ENCODE results near the gene IL32.
A peak's percentile ranks its signal among the peaks of the same experiment; 100 is the strongest.

Gene IL32

GRCh38 chr16:3089717-3090592, 24.5 kb downstream of the IL32 start:
- no peak for DNase-seq (ENCODE audit: low read depth, low spot score)

GRCh38 chr16:3091551-3091950, 26.1 kb downstream of the IL32 start:
- DNase-seq (ENCODE audit: low read depth, low spot score) = no peak

- no peak for DNase-seq (ENCODE audit: low read depth, low spot score)
Measured at GRCh38 chr16:3092501-3092941, 27.1 kb downstream of the IL32 start.

- peak; percentile 76 for DNase-seq (ENCODE audit: low read depth, low spot score)
Measured at GRCh38 chr16:3094289-3095027, 29.0 kb downstream of the IL32 start.

GRCh38 chr16:3095869-3096268, 30.4 kb downstream of the IL32 start:
- DNase-seq (ENCODE audit: low read depth, low spot score) = no peak

GRCh38 chr16:3096362-3096761, 30.9 kb downstream of the IL32 start:
- DNase-seq (ENCODE audit: low read depth, low spot score) = no peak

- DNase-seq (ENCODE audit: low read depth, low spot score) = no peak
Measured at GRCh38 chr16:3097266-3097665, 31.8 kb downstream of the IL32 start.

GRCh38 chr16:3098459-3099394, 33.3 kb downstream of the IL32 start, which contains the start of gene ZSCAN10:
Gene ZSCAN10 (minus strand): TSS chr16:3099294. CDS start chr16:3092937, 6,357 bp downstream.
- DNase-seq (ENCODE audit: low read depth, low spot score) = peak; percentile 78

GRCh38 chr16:3099395-3099731, 33.9 kb downstream of the IL32 start:
- DNase-seq (ENCODE audit: low read depth, low spot score) = no peak

- DNase-seq (ENCODE audit: low read depth, low spot score) = peak; percentile 95
Measured at GRCh38 chr16:3099732-3100499, 34.5 kb downstream of the IL32 start.

GRCh38 chr16:3101018-3101840, 35.8 kb downstream of the IL32 start:
- DNase-seq (ENCODE audit: low read depth, low spot score) = peak; percentile 66

- DNase-seq (ENCODE audit: low read depth, low spot score) = peak; percentile 92
Measured at GRCh38 chr16:3101841-3102470, 36.5 kb downstream of the IL32 start.

GRCh38 chr16:3106205-3106928, 40.9 kb downstream of the IL32 start:
- DNase-seq (ENCODE audit: low read depth, low spot score) = peak; percentile 92

GRCh38 chr16:3112058-3112880, 46.8 kb downstream of the IL32 start, which contains the start of gene ZNF205:
Gene ZNF205 (plus strand): TSS chr16:3112586. CDS start chr16:3113431, 845 bp downstream.
- peak; percentile 78 for DNase-seq (ENCODE audit: low read depth, low spot score)

GRCh38 chr16:3112881-3113574, 47.6 kb downstream of the IL32 start:
- DNase-seq (ENCODE audit: low read depth, low spot score) = no peak

- no peak for DNase-seq (ENCODE audit: low read depth, low spot score)
Measured at GRCh38 chr16:3113765-3114479, 48.5 kb downstream of the IL32 start.

- no peak for DNase-seq (ENCODE audit: low read depth, low spot score)
Measured at GRCh38 chr16:3115003-3115402, 49.6 kb downstream of the IL32 start.
